Breast epithelium (tissue), 4 donors: Measurements from ENCODE around the gene ABTB2. TPM values are rescaled to one million over a fixed set of nuclear protein-coding genes. Genes with fewer than 3 reads are reported as not detected.

ENCODE experiments used
- DNase-seq, 2 donors: peaks; one replicate each; pipeline ENCODE4 v3.0.0-alpha.2; 2019; ENCODE audit warnings: low spot score in 2 of 2
- H3K27ac ChIP-seq, 2 donors: fragments of 200-600 bp; sonication (generic) in 1 of 2; one replicate each; pipeline ENCODE4 v1.5.1; 2016 to 2019; ENCODE audit warnings: mild to moderate bottlenecking in 1 of 2
- H3K27me3 ChIP-seq, 2 donors: fragments of 200-600 bp; sonication (generic) in 1 of 2; one replicate each; pipeline versions ENCODE4 v1.5.1 to v1.6.0; 2017 to 2019; ENCODE audit warnings: control low read depth in 1 of 2, mild to moderate bottlenecking in 1 of 2
- H3K36me3 ChIP-seq: fragments of 200-600 bp; one replicate; pipeline ENCODE4 v1.5.1; 2019
- H3K4me1 ChIP-seq, 2 donors: fragments of 200-600 bp; sonication (generic); one replicate each; pipeline ENCODE4 v1.5.1; 2016 to 2019; ENCODE audit warnings: control low read depth in 1 of 2
- H3K4me3 ChIP-seq, 3 donors: fragments of 200-600 bp; sonication (generic); 1 replicate in 2 of 3; 2 replicates in 1 of 3; pipeline ENCODE4 v1.5.1; 2016 to 2019; ENCODE audit warnings: mild to moderate bottlenecking in 3 of 3, moderate library complexity in 2 of 3
- H3K9me3 ChIP-seq, 2 donors: fragments of 200-600 bp; sonication (generic) in 1 of 2; one replicate each; pipeline ENCODE4 v1.5.1; 2016 to 2019; ENCODE audit warnings: control low read depth in 1 of 2
- CTCF ChIP-seq, 3 donors: fragments of 450-650 bp; IDR thresholded peaks; one replicate each; pipeline ENCODE4 v1.5.1; 2016 to 2017; ENCODE audit warnings: antibody characterized with exemption in 3 of 3, mild to moderate bottlenecking in 3 of 3, moderate library complexity in 3 of 3
- POLR2A ChIP-seq: fragments of 450-650 bp; IDR thresholded peaks from one replicate; pipeline ENCODE4 v1.6.1; 2016; ENCODE audit warnings: antibody characterized with exemption, mild to moderate bottlenecking, moderate library complexity
- POLR2AphosphoS5 ChIP-seq, 3 donors: sonication (generic); formaldehyde crosslinking; IDR thresholded peaks; one replicate each; pipeline ENCODE4 v1.6.1; 2017; ENCODE audit warnings: antibody characterized with exemption in 3 of 3
- intact Hi-C: fragments of 100-400 bp; cut with DNase I; formaldehyde crosslinking; loops from one replicate; pipeline ENCODE4 v1.15.1; 2023; ENCODE audit warnings: low total_unique reads
- total RNA-seq, 3 donors: library from RNA; depleted of rRNA; stranded (reverse); fragments of >200 nt; gene quantifications; one replicate each; pipeline ENCODE4 v1.1.0, GENCODE V29; 2016

The ABTB2 gene
- total RNA-seq, 3 donors from 2014 or later = 1.3 to 5.6 (median 1.9) TPM

- Histone ChIP-seq H3K27ac (no peak overlapping the region), H3K4me1 (peaks cover 5 to 17% of the 10 kb centered on the region in 2 donors)
Measured at GRCh38 chr11:34273099-34273498, 84.7 kb downstream of the ABTB2 start.

GRCh38 chr11:34271727-34272126 is 86.1 kb downstream of the ABTB2 start:
- no peaks in the 10 kb centered on the region for H3K36me3 ChIP-seq
- H3K4me3 ChIP-seq = no peak overlapping the region
- H3K4me1 ChIP-seq = peaks cover 10 to 17% of the 10 kb centered on the region in 2 donors
- no peak for DNase-seq
- TF ChIP-seq POLR2A (no peak), CTCF (IDR thresholded peaks at IDR 0.05) (no peak)
- H3K9me3 ChIP-seq = no peaks in the 10 kb centered on the region
- H3K27me3 ChIP-seq = no peaks in the 10 kb centered on the region
- intact Hi-C loops = no loop called here
- no peak overlapping the region for H3K27ac ChIP-seq

More at GRCh38 chr11:34273099-34273498, 84.7 kb downstream of the ABTB2 start:
- no peak overlapping the region for H3K4me3 ChIP-seq
- intact Hi-C loops = no loop called here
- DNase-seq = no peak
- TF ChIP-seq CTCF (IDR thresholded peaks at IDR 0.05) (no peak), POLR2A (no peak), POLR2AphosphoS5 (IDR thresholded peaks at IDR 0.05) (no peak)
- no peaks in the 10 kb centered on the region for H3K36me3 ChIP-seq
- no peaks in the 10 kb centered on the region for H3K9me3 ChIP-seq
- no peaks in the 10 kb centered on the region for H3K27me3 ChIP-seq

GRCh38 chr11:34270711-34271110 is 87.1 kb downstream of the ABTB2 start:
- intact Hi-C loops = no loop called here
- no peaks in the 10 kb centered on the region for H3K9me3 ChIP-seq
- H3K36me3 ChIP-seq = no peaks in the 10 kb centered on the region
- peaks cover 12 to 21% of the 10 kb centered on the region in 2 donors for H3K4me1 ChIP-seq
- DNase-seq = no peak
- H3K4me3 ChIP-seq = no peak overlapping the region
- H3K27ac ChIP-seq = no peak overlapping the region
- TF ChIP-seq POLR2AphosphoS5 (IDR thresholded peaks at IDR 0.05) (no peak), POLR2A (no peak), CTCF (IDR thresholded peaks at IDR 0.05) (no peak)
- no peaks in the 10 kb centered on the region for H3K27me3 ChIP-seq

GRCh38 chr11:34269694-34270245 is 88.0 kb downstream of the ABTB2 start:
- H3K27me3 ChIP-seq = no peaks in the 10 kb centered on the region
- no peaks in the 10 kb centered on the region for H3K36me3 ChIP-seq
- no peak overlapping the region for H3K27ac ChIP-seq
- no peak overlapping the region for H3K4me3 ChIP-seq
- H3K4me1 ChIP-seq = peaks cover 6 to 11% of the 10 kb centered on the region in 2 donors
- TF ChIP-seq POLR2AphosphoS5 (IDR thresholded peaks at IDR 0.05) = no peak
- no peak for TF ChIP-seq POLR2A
- no peak for TF ChIP-seq CTCF (IDR thresholded peaks at IDR 0.05)
- DNase-seq = no peak
- intact Hi-C loops = no loop called here
- no peaks in the 10 kb centered on the region for H3K9me3 ChIP-seq

GRCh38 chr11:34268906-34269430 is 88.8 kb downstream of the ABTB2 start:
- H3K4me1 ChIP-seq = peaks cover 5 to 6% of the 10 kb centered on the region in 2 donors
- H3K4me3 ChIP-seq = no peak overlapping the region
- intact Hi-C loops = no loop called here
- H3K27me3 ChIP-seq = no peaks in the 10 kb centered on the region
- TF ChIP-seq CTCF (IDR thresholded peaks at IDR 0.05) (no peak), POLR2A (no peak), POLR2AphosphoS5 (IDR thresholded peaks at IDR 0.05) (no peak)
- no peaks in the 10 kb centered on the region for H3K9me3 ChIP-seq
- DNase-seq = no peak
- H3K27ac ChIP-seq = no peak overlapping the region
- H3K36me3 ChIP-seq = no peaks in the 10 kb centered on the region
